ENCODE measurements around the gene PCDH9. TPM values are rescaled to one million over a fixed set of nuclear protein-coding genes. Genes with fewer than 3 reads are reported as not detected.

The PCDH9 gene
- polyA plus RNA-seq, 1 of the 3 experiments (the other 2 are of a cell fraction), result 1.3 TPM

- ChIA-PET POLR2A (no interaction called here), CTCF (no interaction called here)
- H3K27ac ChIP-seq (ENCODE audit: low read depth in 2 of 2, low read length in 1 of 2), result no peak overlapping the region
- no peak overlapping the region for H3K4me2 ChIP-seq
- H3F3A ChIP-seq (replicated peaks; ENCODE audit: insufficient read depth), result no peaks in the 10 kb centered on the region
- H3K79me2 ChIP-seq (ENCODE audit: insufficient read depth), result no peaks in the 10 kb centered on the region
- no peak overlapping the region for H2AFZ ChIP-seq (ENCODE audit: low read depth)
- TF ChIP-seq PBX3 (IDR thresholded peaks at IDR 0.05), result no peak
- TF ChIP-seq POLR2AphosphoS5 (IDR thresholded peaks at IDR 0.05; ENCODE audit: low read depth, low read length), result no peak
- no peak for TF ChIP-seq GATA2 (CRISPR knock-in tag; IDR thresholded peaks at IDR 0.05)
- no peak for TF ChIP-seq JUND (IDR thresholded peaks at IDR 0.05)
- TF ChIP-seq TEAD4 (IDR thresholded peaks at IDR 0.05; ENCODE audit: borderline replicate concordance, insufficient read depth), result no peak
- TF ChIP-seq GABPA (IDR thresholded peaks at IDR 0.05; ENCODE audit: low read depth), result no peak
- no peak for TF ChIP-seq EP300 (IDR thresholded peaks at IDR 0.05; ENCODE audit: borderline replicate concordance in 1 of 2, low read depth in 1 of 2, low read length in 1 of 2)
- TF ChIP-seq NFIC (IDR thresholded peaks at IDR 0.05; ENCODE audit: borderline replicate concordance), result no peak
- H3K36me3 ChIP-seq (replicated peaks in 1 of 2; ENCODE audit: control insufficient read depth in 1 of 2, insufficient read depth in 2 of 2, low read length in 1 of 2), result no peaks in the 10 kb centered on the region
- no peaks in the 10 kb centered on the region for H3K9me3 ChIP-seq
- DNase-seq, result no peak
- no peaks in the 10 kb centered on the region; a peak in 2 of 4 replicates for H3K4me1 ChIP-seq (ENCODE audit: control insufficient read depth in 1 of 2, insufficient read depth in 2 of 2, low read depth in 1 of 2, low read length in 1 of 2)
- no peaks in the 10 kb centered on the region for H3K27me3 ChIP-seq (ENCODE audit: insufficient read depth)
- no peaks in the 10 kb centered on the region for H3K9me2 ChIP-seq
- H3K9ac ChIP-seq, result no peak overlapping the region
- H3K4me3 ChIP-seq (ENCODE audit: low read depth in 2 of 2, low read length in 1 of 2), result no peak overlapping the region
- no peaks in the 10 kb centered on the region for H4K20me1 ChIP-seq (ENCODE audit: insufficient read depth)
Observed at GRCh38 chr13:67125681-67126080, 104.5 kb downstream of the PCDH9 start.

GRCh38 chr13:67123165-67123564 lies 107.0 kb downstream of the PCDH9 start:
- no peak overlapping the region for H2AFZ ChIP-seq (ENCODE audit: low read depth)
- no peaks in the 10 kb centered on the region for H4K20me1 ChIP-seq (ENCODE audit: insufficient read depth)
- H3F3A ChIP-seq (replicated peaks; ENCODE audit: insufficient read depth), result peaks cover 6% of the 10 kb centered on the region
- no peaks in the 10 kb centered on the region; a peak in 2 of 4 replicates for H3K4me1 ChIP-seq (ENCODE audit: control insufficient read depth in 1 of 2, insufficient read depth in 2 of 2, low read depth in 1 of 2, low read length in 1 of 2)
- no peaks in the 10 kb centered on the region for H3K9me2 ChIP-seq
- H3K4me3 ChIP-seq (ENCODE audit: low read depth in 2 of 2, low read length in 1 of 2), result no peak overlapping the region
- no peaks in the 10 kb centered on the region for H3K27me3 ChIP-seq (ENCODE audit: insufficient read depth)
- ChIA-PET CTCF (interaction anchor here (1.3 kb wide), 1 partner anchor 28 kb away, joined by 3 read pairs; no protein-coding TSS in a partner anchor), POLR2A (no interaction called here)
- H3K9ac ChIP-seq, result no peak overlapping the region
- no peaks in the 10 kb centered on the region for H3K36me3 ChIP-seq (replicated peaks in 1 of 2; ENCODE audit: control insufficient read depth in 1 of 2, insufficient read depth in 2 of 2, low read length in 1 of 2)
- TF ChIP-seq EP300 (IDR thresholded peaks at IDR 0.05; ENCODE audit: borderline replicate concordance in 1 of 2, low read depth in 1 of 2, low read length in 1 of 2) (no peak), PBX3 (IDR thresholded peaks at IDR 0.05) (no peak), TEAD4 (IDR thresholded peaks at IDR 0.05; ENCODE audit: borderline replicate concordance, insufficient read depth) (no peak), RAD21 (IDR thresholded peaks at IDR 0.05; ENCODE audit: low read length) (no peak), GABPA (IDR thresholded peaks at IDR 0.05; ENCODE audit: low read depth) (no peak), USF2 (IDR thresholded peaks at IDR 0.05; ENCODE audit: borderline replicate concordance, low read depth, low read length) (no peak), TCF12 (IDR thresholded peaks at IDR 0.05) (no peak), FOXJ3 (CRISPR knock-in tag; IDR thresholded peaks at IDR 0.05) (no peak), FOSL2 (IDR thresholded peaks at IDR 0.05; ENCODE audit: borderline replicate concordance, low read depth) (no peak), GATA2 (CRISPR knock-in tag; IDR thresholded peaks at IDR 0.05) (no peak), ELF1 (IDR thresholded peaks at IDR 0.05) (no peak), SIN3A (IDR thresholded peaks at IDR 0.05; ENCODE audit: borderline replicate concordance, low read depth, low read length) (no peak), SMC3 (IDR thresholded peaks at IDR 0.05; ENCODE audit: low read depth, low read length) (no peak), POLR2AphosphoS5 (IDR thresholded peaks at IDR 0.05; ENCODE audit: low read depth, low read length) (no peak), ZBTB33 (IDR thresholded peaks at IDR 0.05; ENCODE audit: borderline replicate concordance, low read depth) (no peak), RXRA (IDR thresholded peaks at IDR 0.05; ENCODE audit: borderline replicate concordance, low read depth) (no peak), CHD2 (IDR thresholded peaks at IDR 0.05; ENCODE audit: low read length, partially characterized antibody) (no peak), NFIC (IDR thresholded peaks at IDR 0.05; ENCODE audit: borderline replicate concordance) (no peak)
- H3K79me2 ChIP-seq (ENCODE audit: insufficient read depth), result no peaks in the 10 kb centered on the region
- H3K4me2 ChIP-seq, result no peak overlapping the region
- 51% methylated on average over 3 of the region's 3 CpGs for WGBS (ENCODE audit: low lambda C conversion rate)
- no peak overlapping the region for H3K27ac ChIP-seq (ENCODE audit: low read depth in 2 of 2, low read length in 1 of 2)
- DNase-seq, result no peak
- H3K9me3 ChIP-seq, result no peaks in the 10 kb centered on the region

Data from SK-N-SH (cell line).